ENCODE results near the gene C11orf68.
"Not testable (repeated sequence)": the region's sequence is repeated elsewhere in the genome, so short reads cannot be mapped to it uniquely, and the experiment has no call there.

Gene C11orf68

GRCh38 chr11:65912845-65913244 is 6.0 kb downstream of the C11orf68 start:
- no peak for DNase-seq

- DNase-seq = peak in 1 of 2 donors; percentile 23
These were observed 6.9 kb downstream of the C11orf68 start for GRCh38 chr11:65911682-65912568.

GRCh38 chr11:65907878-65908277 is 11.0 kb downstream of the C11orf68 start:
- no peak for DNase-seq

GRCh38 chr11:65906602-65907001 is 12.3 kb downstream of the C11orf68 start:
- no peak for DNase-seq

GRCh38 chr11:65903715-65904114 is 15.1 kb downstream of the C11orf68 start:
- DNase-seq = no peak

GRCh38 chr11:65903068-65903481 is 15.8 kb downstream of the C11orf68 start:
- DNase-seq = no peak

- no peak for DNase-seq
These were observed 18.0 kb downstream of the C11orf68 start for GRCh38 chr11:65900899-65901180.

- DNase-seq = peak; percentile 93 to 94
These were observed 18.6 kb downstream of the C11orf68 start, which contains the start of gene FOSL1 for GRCh38 chr11:65900125-65900898. Gene FOSL1 (minus strand): TSS chr11:65900388. CDS start chr11:65900339, 49 bp downstream.

- DNase-seq = peak; percentile 66 to 75
These were observed 19.3 kb downstream of the C11orf68 start for GRCh38 chr11:65899356-65900124.

- no peak for DNase-seq
These were observed 20.1 kb downstream of the C11orf68 start for GRCh38 chr11:65898656-65899355.

GRCh38 chr11:65897020-65897471 is 21.8 kb downstream of the C11orf68 start:
- DNase-seq = no peak

GRCh38 chr11:65896034-65896999 is 22.5 kb downstream of the C11orf68 start:
- no peak for DNase-seq

- no peak for DNase-seq
These were observed 23.3 kb downstream of the C11orf68 start for GRCh38 chr11:65895482-65895981.

- DNase-seq = peak; percentile 34 to 53
These were observed 24.7 kb downstream of the C11orf68 start for GRCh38 chr11:65894034-65894591.

GRCh38 chr11:65892661-65893317 is 26.1 kb downstream of the C11orf68 start:
- DNase-seq = no peak

GRCh38 chr11:65892137-65892540 is 26.7 kb downstream of the C11orf68 start:
- not testable (repeated sequence) for DNase-seq

GRCh38 chr11:65891219-65892136 is 27.4 kb downstream of the C11orf68 start:
- peak in 1 of 2 donors; percentile 54 for DNase-seq
